Coronary artery (tissue), 2 donors: ENCODE results near the gene CTTNBP2.

Experiments used
- DNase-seq: peaks from one replicate; pipeline ENCODE4 v3.0.0-alpha.2; 2017; ENCODE audit warnings: low spot score
- H3K27ac ChIP-seq, 2 donors: fragments of 200-600 bp; sonication (generic); one replicate each; pipeline ENCODE4 v1.5.1; 2016 to 2019
- H3K4me3 ChIP-seq: fragments of 200-600 bp; sonication (generic); 2 replicates; pipeline ENCODE4 v1.5.1; 2016; ENCODE audit warnings: mild to moderate bottlenecking, moderate library complexity
- TF ChIP-seq, protein P1 (sequence below): fragments of 200-600 bp; sonication (generic); IDR thresholded peaks from one replicate; pipeline ENCODE4 v1.5.1; 2019; ENCODE audit warnings: antibody characterized with exemption

The CTTNBP2 gene

DNA sequence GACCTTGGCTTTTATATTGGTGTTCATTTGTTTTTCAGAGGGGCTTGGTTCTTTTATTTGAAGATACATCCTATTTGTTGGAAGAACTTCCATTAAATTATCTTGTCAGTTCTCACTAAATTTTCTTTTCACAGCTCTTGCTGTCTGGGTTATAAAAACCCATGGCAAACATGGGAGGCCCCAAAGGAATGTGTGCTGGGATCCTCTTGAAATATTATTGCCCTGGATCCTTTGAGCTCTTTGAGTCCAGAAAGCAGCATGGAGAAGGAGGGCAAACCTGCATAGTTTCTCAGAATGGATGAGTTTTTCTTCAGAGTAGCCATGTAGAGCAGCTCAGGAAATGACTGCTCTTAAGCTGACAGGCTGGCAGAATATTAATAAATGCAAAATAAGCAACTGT lies 187.4 kb downstream of the CTTNBP2 start:
- TF ChIP-seq, protein P1, sequence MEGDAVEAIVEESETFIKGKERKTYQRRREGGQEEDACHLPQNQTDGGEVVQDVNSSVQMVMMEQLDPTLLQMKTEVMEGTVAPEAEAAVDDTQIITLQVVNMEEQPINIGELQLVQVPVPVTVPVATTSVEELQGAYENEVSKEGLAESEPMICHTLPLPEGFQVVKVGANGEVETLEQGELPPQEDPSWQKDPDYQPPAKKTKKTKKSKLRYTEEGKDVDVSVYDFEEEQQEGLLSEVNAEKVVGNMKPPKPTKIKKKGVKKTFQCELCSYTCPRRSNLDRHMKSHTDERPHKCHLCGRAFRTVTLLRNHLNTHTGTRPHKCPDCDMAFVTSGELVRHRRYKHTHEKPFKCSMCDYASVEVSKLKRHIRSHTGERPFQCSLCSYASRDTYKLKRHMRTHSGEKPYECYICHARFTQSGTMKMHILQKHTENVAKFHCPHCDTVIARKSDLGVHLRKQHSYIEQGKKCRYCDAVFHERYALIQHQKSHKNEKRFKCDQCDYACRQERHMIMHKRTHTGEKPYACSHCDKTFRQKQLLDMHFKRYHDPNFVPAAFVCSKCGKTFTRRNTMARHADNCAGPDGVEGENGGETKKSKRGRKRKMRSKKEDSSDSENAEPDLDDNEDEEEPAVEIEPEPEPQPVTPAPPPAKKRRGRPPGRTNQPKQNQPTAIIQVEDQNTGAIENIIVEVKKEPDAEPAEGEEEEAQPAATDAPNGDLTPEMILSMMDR = no peak
- no peak overlapping the region for H3K27ac ChIP-seq

DNA sequence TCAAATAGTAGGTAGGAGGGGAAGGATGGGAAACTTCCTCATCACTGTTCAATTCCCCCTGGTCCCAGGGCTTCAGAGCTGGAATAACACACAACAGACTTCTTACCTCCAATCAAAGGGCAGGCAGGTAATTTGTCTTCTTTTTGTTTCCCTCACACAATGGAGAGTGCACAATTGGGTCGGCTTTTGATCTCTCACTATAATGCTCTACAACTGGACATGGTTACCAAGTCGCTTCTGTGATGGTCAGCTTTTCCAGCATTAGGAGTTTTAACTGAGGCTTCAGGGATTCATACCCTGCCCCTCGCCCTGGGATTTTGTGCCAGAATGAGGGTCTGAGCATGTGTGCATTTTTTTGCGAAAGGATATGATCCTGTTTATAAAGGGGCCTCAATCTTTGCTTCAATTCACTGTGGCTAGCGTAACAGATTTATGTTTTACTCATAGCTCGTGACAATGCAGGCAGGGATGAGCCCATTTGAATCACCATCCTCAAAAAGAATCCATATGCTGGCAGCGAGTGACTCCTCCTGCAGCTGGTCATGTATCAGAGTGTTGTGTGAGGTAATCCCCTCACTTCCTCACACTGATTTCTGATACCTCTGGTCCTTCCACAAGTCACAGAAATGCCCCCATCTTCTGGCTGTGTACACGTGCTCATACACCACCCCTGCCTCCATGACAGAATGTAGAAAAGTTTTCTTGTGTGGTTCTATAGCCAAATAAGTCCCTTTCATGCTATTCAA lies 189.6 kb downstream of the CTTNBP2 start:
- TF ChIP-seq, protein P1 = no peak
- no peak for DNase-seq
- Histone ChIP-seq H3K4me3 (no peak overlapping the region), H3K27ac (no peak overlapping the region)

More for the DNA sequence above, 187.4 kb downstream of the CTTNBP2 start:
- no peak for DNase-seq
- no peak overlapping the region for H3K4me3 ChIP-seq

DNA sequence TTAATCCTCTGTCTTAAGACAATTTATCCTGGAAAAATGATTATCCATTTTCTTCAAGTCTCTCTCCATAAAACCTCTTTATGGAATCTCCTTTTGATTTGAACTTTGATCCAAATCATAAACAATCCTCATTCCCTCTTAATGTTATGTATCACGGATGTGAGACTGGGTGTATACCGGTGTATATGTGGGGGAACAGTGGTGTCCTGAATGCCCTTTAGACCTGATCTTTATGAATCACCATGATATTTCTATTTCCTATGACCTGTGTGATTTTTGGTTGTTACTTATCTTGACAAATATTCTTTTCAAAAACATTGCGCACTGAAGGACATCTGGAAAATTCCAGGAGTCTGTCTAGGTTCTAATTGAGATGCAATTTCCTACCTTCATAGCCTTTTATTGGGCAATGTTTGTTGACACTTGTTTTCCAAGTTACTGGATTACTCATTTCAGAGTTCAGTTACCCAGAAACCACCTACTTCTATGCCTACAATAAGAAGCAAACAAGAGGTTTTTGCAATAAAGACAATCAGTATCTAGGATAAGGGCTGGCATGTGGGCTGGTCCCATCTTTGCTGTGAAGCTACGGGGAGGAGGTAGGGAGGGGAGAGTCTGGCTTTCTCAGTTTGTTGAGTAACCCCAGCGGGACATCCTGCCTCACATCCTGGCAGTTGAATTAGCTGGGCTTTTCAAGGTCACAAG lies 190.4 kb downstream of the CTTNBP2 start:
- no peak for DNase-seq
- Histone ChIP-seq H3K4me3 (no peak overlapping the region), H3K27ac (no peak overlapping the region)
- TF ChIP-seq, protein P1 = no peak

DNA sequence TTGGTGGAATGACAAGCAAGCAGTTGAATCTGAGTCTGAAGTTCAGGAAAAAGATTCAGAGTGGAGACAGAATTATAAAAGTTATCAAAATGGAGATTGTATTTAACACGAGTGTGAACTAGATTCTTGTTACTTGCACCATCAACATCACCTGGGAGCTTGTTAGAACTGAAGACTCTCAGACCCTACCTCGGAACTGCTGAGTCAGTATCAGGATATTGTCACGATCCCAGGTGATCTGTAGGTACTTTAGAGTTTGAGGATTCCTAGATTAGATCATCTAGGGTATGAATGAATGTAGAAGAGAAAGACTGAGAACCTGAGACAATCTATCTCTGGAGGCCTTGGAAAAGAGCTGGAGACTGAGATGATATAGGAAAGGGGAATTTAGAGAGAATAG lies 194.1 kb downstream of the CTTNBP2 start:
- Histone ChIP-seq H3K4me3 (no peak overlapping the region), H3K27ac (no peak overlapping the region)

DNA sequence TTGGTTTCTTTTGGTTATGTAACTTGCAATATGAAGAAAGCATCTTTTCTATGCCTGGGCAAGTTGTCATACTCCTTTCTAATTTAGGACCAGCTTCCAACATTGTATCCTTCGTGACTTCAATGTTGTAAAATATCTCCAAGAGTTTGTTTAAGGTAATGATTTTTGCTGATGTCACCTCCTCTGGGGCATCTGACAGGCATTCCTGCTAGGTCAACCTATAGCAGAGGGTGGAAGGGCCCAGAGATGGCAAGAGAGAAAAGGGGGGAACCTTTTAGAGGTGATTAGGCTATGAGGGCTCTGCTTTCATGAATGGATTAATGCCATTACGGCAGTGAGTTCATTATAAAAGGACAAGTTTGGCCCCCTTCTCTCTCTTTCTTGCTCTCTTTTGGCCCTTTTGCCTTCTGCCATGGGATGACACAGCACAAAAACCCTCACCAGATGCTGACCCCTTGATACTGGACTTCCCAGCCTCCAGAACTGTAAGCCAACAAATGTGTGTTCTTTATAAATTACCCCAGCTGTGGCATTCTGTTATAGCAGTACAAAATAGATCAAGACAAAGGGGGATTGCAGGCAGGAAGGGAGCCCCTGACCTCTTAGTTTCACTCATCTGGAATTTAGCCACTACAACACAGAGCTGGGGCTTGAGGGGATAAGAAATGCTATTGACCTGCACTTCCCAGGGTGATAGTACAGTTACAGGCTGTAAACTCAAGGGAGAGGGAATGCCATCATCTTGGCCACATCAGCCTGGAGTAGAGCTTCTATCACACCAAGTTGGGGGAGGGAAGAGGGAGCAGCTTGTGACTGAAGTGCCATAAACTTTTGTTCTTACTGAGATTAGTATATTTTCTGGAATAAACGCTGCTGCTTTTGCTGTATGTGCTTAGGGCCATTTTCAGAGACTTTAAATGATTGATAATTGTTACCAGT lies 197.5 kb downstream of the CTTNBP2 start:
- no peak for DNase-seq
- Histone ChIP-seq H3K4me3 (no peak overlapping the region), H3K27ac (no peak overlapping the region)
- TF ChIP-seq, protein P1 = no peak

More for the DNA sequence above, 194.1 kb downstream of the CTTNBP2 start:
- TF ChIP-seq, protein P1 = no peak
- no peak for DNase-seq

DNA sequence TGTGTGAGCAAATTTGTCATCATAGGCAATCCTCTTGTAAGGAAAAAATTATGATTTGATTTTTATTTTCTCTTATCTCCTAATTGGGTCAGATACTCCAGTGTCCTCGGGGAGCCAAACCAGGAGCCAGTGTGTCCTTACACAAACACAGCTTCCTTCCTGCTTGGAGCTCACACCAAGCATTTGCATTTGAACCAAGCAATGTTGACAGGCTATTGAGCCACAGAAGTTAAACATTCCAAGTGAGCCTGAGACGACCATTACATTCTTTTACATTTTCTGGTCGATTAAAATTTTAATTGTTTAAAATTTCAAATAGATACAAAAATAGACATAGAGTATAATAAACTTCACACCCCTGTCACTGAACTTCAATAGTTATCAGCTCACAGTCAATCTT lies 198.6 kb downstream of the CTTNBP2 start:
- no peak for DNase-seq
- Histone ChIP-seq H3K4me3 (no peak overlapping the region), H3K27ac (no peak overlapping the region)
- TF ChIP-seq, protein P1 = no peak
